Subcutaneous adipose tissue (tissue), 4 donors: Measurements from ENCODE around the gene MGLL. TPM values are rescaled to one million over a fixed set of nuclear protein-coding genes. Genes with fewer than 3 reads are reported as not detected.

Experiments
- CTCF ChIP-seq: fragments of 450-650 bp; IDR thresholded peaks from one replicate; pipeline ENCODE4 v1.5.1; 2016; ENCODE audit warnings: low read depth, mild to moderate bottlenecking, control low read depth, antibody characterized with exemption, moderate library complexity
- total RNA-seq, 4 donors: library from RNA; depleted of rRNA; stranded (reverse); fragments of >200 nt; gene quantifications; one replicate each; pipeline ENCODE4 v1.1.0, GENCODE V29; 2016

MGLL gene
- total RNA-seq, 4 donors from 2014 or later = 83.9 to 292 (median 110) TPM

GRCh38 chr3:127670761-127671522 is 151.4 kb downstream of the MGLL start:
- no peak for TF ChIP-seq CTCF

DNA sequence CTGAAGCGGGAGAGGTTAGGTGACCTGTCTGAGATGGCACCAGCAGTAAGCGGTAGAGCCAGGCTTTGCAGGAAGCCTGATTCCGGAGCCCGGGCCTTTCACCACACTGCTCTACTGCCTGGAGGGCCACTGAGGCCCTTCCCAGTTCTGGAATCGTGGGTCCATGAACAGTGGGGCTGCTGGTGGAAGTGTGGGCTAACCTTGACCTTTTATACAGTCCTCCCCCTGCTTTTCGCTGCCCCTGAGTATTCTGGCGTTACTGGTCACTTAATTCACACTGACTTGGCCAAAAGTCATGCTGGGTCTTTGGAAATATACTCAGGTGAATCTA is 152.1 kb downstream of the MGLL start:
- TF ChIP-seq CTCF = no peak

DNA sequence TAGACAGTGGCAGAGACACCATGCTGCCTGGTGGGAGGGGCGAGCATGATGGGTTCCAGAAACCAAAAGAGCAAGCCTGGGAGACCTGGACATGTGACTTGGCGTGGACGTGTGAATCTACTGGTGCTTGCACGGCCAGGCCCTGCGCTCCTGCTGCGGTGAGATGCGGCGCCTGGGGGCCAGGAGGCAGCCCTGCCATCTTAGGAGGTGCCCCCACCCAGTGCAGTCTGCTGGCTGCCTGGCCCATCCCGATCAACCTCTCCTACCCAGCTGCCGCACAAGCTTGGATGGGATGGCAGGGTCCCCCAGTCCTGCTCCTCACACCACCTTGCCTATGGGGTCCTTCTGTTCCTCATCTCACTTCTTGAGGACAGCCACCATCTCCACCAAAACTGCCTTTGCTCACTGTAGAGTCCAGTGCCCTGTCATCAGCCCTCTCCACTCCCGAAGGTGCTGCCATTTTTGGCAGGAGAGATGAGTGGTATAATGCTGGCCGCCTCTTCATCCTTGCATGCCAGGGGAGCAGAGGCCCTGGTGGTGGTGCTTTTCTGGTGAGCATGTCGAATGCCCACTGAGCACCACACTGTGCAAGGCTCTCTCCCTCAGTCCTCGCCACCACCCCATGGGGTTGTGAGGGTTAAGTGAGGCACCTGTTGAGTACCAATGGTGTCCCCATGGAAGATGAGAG is 152.6 kb downstream of the MGLL start:
- TF ChIP-seq CTCF = no peak

GRCh38 chr3:127668906-127669305 is 153.4 kb downstream of the MGLL start:
- TF ChIP-seq CTCF = no peak

- no peak for TF ChIP-seq CTCF
These were observed 155.1 kb downstream of the MGLL start for GRCh38 chr3:127667119-127667681.

GRCh38 chr3:127666676-127667075 is 155.6 kb downstream of the MGLL start:
- no peak for TF ChIP-seq CTCF

DNA sequence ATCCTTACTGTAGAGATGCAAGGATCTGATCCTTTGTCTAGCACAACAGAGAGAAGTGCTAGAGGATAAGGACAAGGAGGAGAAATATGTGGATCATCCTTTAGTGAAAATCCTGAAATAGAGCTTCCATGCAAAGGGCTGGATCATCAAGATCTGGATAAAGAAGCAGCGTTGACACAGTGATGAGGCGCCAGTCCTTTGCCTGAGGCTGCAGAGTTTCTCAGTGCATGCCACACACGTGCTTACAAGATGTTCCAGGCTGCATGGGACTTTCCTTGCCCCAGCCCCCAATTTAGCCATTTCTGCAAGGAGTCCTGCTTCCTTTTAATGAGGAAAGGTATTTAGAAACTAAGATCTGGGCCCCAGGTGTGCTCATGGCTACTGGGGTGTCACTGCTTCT is 156.7 kb downstream of the MGLL start:
- TF ChIP-seq CTCF = no peak
